GM23248 (cell line): Measurements from ENCODE around the gene SLC2A6.

ENCODE experiments used
- EZH2 ChIP-seq: fragments of 200-600 bp; sonication (generic); IDR thresholded peaks from 2 replicates; pipeline ENCODE4 v1.6.1; 2018; ENCODE audit warnings: antibody characterized with exemption, mild to moderate bottlenecking; ENCODE audit not compliant: insufficient read depth, poor library complexity, severe bottlenecking
- EZH2phosphoT487 ChIP-seq: fragments of 200-600 bp; sonication (generic); IDR thresholded peaks from 2 replicates; pipeline ENCODE4 v1.6.1; 2018; ENCODE audit warnings: antibody characterized with exemption, moderate library complexity, mild to moderate bottlenecking, low read depth; ENCODE audit not compliant: insufficient read depth

GRCh38 chr9:133492061-133493021 lies 13.4 kb upstream of the SLC2A6 start:
- TF ChIP-seq EZH2 (no peak), EZH2phosphoT487 (no peak)
